Gastrocnemius medialis (tissue), 4 donors: ENCODE measurements around the gene PRKN. TPM values are rescaled to one million over a fixed set of nuclear protein-coding genes. Genes with fewer than 3 reads are reported as not detected.

Experiments used
- ATAC-seq, 2 donors: fragments of 150-250 bp; one replicate each; pipeline ENCODE4 v1.9.1; 2016
- DNase-seq, 2 donors: peaks; one replicate each; pipeline ENCODE4 v3.0.0-alpha.2; 2019
- H3K27ac ChIP-seq, 4 donors: fragments of 200-600 bp; sonication (generic); 1 replicate in 1 of 4; 2 replicates in 3 of 4; pipeline ENCODE4 v1.5.1; 2016 to 2018; ENCODE audit warnings: mild to moderate bottlenecking in 2 of 4, moderate library complexity in 1 of 4
- H3K27me3 ChIP-seq, 3 donors: fragments of 200-600 bp; sonication (generic) in 2 of 3; 1 replicate in 1 of 3; 2 replicates in 2 of 3; pipeline versions ENCODE4 v1.5.1 to v1.6.0; 2016 to 2019; ENCODE audit warnings: mild to moderate bottlenecking in 1 of 3, moderate library complexity in 1 of 3
- H3K36me3 ChIP-seq, 2 donors: fragments of 200-600 bp; sonication (generic) in 1 of 2; one replicate each; pipeline ENCODE4 v1.5.1; 2017 to 2018
- H3K4me1 ChIP-seq, 2 donors: fragments of 200-600 bp; sonication (generic) in 1 of 2; one replicate each; pipeline ENCODE4 v1.5.1; 2016 to 2017; ENCODE audit warnings: mild to moderate bottlenecking in 2 of 2
- H3K4me3 ChIP-seq, 4 donors: fragments of 200-600 bp; sonication (generic) in 3 of 4; 1 replicate in 1 of 4; 2 replicates in 3 of 4; pipeline ENCODE4 v1.5.1; 2016 to 2019; ENCODE audit warnings: mild to moderate bottlenecking in 2 of 4
- H3K9me3 ChIP-seq, 3 donors: fragments of 200-600 bp; sonication (generic) in 2 of 3; 1 replicate in 1 of 3; 2 replicates in 2 of 3; pipeline ENCODE4 v1.5.1; 2016 to 2019
- POLR2A ChIP-seq, 2 donors: fragments of 450-650 bp; IDR thresholded peaks; one replicate each; pipeline ENCODE4 v1.6.1; 2017; ENCODE audit warnings: antibody characterized with exemption in 2 of 2, mild to moderate bottlenecking in 2 of 2, moderate library complexity in 2 of 2
- in situ Hi-C, 4 donors: fragments of 200-750 bp; cut with MboI; loops; one replicate each; pipeline versions ENCODE4 v1.15.0 to v1.8.0; 2017; ENCODE audit warnings: low sequenced_read_pairs in 4 of 4
- intact Hi-C: fragments of 100-400 bp; cut with DNase I; formaldehyde crosslinking; loops from one replicate; pipeline ENCODE4 v1.15.1; 2023; ENCODE audit warnings: low total_unique reads
- total RNA-seq, 4 donors: library from RNA; depleted of rRNA; stranded (reverse); fragments of >200 nt; gene quantifications; one replicate each; pipeline versions ENCODE4 v1.1.0 to v1.2.3, GENCODE V29; 2016
- TF ChIP-seq, protein P1 (sequence below), 5 experiments: fragments of 450-650 bp in 3 of 5; fragments of 200-600 bp in 2 of 5; sonication (generic) in 2 of 5; IDR thresholded peaks in 4 of 5; conservative IDR thresholded peaks in 1 of 5; 1 replicate in 4 of 5; 2 replicates in 1 of 5; pipeline ENCODE4 v1.5.1; 2016 to 2019; ENCODE audit warnings: antibody characterized with exemption in 5 of 5, mild to moderate bottlenecking in 3 of 5, moderate library complexity in 3 of 5

The PRKN gene
- total RNA-seq, 4 donors from 2014 or later, result 8.4 to 21.6 (median 13.7) TPM

DNA sequence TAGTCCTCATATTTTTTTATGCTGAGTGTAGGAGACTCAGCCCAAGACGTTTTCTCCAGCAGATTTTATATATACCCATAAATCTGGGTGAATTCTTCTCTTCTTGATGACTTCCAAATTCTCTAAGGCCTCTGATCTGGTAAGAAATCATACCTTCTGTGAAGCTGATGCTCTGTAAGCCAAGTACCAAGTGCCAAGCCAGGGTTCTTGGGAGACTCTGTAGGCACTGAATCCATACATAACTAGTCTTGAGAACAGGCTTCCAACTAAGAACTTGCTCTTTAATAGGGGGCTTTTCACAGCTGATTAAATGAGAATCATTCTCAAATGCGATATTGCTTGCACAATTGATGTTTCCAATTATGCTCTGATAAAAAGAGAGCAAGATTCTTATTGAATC, 87.6 kb downstream of the PRKN start:
- Histone ChIP-seq H3K27ac (peak overlapping the region in 1 of 4 donors; percentile 28), H3K36me3 (no peaks in the 10 kb centered on the region), H3K4me3 (no peak overlapping the region), H3K9me3 (no peaks in the 10 kb centered on the region), H3K27me3 (no peaks in the 10 kb centered on the region), H3K4me1 (peaks cover 25 to 30% of the 10 kb centered on the region in 2 donors)
- DNase-seq (no peak), ATAC-seq (no peak)
- TF ChIP-seq, protein P1, sequence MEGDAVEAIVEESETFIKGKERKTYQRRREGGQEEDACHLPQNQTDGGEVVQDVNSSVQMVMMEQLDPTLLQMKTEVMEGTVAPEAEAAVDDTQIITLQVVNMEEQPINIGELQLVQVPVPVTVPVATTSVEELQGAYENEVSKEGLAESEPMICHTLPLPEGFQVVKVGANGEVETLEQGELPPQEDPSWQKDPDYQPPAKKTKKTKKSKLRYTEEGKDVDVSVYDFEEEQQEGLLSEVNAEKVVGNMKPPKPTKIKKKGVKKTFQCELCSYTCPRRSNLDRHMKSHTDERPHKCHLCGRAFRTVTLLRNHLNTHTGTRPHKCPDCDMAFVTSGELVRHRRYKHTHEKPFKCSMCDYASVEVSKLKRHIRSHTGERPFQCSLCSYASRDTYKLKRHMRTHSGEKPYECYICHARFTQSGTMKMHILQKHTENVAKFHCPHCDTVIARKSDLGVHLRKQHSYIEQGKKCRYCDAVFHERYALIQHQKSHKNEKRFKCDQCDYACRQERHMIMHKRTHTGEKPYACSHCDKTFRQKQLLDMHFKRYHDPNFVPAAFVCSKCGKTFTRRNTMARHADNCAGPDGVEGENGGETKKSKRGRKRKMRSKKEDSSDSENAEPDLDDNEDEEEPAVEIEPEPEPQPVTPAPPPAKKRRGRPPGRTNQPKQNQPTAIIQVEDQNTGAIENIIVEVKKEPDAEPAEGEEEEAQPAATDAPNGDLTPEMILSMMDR (IDR thresholded peaks at IDR 0.05 in 4 of 5, conservative IDR thresholded peaks at IDR 0.05 in 1 of 5), result no peak
- no peak for TF ChIP-seq POLR2A (IDR thresholded peaks at IDR 0.05)
- in situ Hi-C loops, result no loop called here
- intact Hi-C loops, result no loop called here

DNA sequence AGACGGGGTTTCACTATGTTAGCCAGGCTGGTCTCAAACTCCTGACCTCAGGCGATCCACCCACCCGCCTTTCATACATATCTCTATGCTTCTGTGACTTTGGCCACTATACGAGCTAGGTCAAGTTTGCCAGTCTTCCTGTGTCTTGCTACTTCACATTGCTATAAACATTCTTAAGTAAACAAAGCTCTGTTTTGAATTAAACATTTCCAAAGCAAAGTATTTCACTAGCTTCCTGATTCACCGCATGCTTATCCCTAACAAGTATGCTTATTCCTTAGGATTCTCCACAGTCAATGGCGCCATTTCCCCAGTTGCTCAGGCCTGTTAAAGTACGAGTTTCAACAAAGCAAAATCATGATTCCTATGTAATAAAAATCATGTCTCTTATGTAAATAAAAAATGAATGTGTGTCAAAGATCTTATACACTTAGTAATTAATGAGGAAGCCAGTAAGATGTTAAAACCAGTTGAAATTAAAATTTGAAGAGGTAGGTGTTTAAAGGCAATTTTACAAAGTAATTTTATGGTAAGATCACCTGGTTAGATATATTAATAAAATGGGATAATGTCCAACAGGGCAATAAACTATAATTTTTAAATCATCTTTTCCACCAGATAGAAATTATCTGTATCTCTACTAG, 88.5 kb downstream of the PRKN start:
- Histone ChIP-seq H3K27me3 (no peaks in the 10 kb centered on the region), H3K27ac (no peak overlapping the region), H3K9me3 (no peaks in the 10 kb centered on the region), H3K4me1 (peaks cover 24 to 28% of the 10 kb centered on the region in 2 donors), H3K36me3 (no peaks in the 10 kb centered on the region), H3K4me3 (no peak overlapping the region)
- DNase-seq, result no peak
- in situ Hi-C loops (no loop called here), intact Hi-C loops (no loop called here)
- no peak for ATAC-seq
- no peak for TF ChIP-seq POLR2A (IDR thresholded peaks at IDR 0.05)
- TF ChIP-seq, protein P1 (IDR thresholded peaks at IDR 0.05 in 4 of 5, conservative IDR thresholded peaks at IDR 0.05 in 1 of 5), result no peak

DNA sequence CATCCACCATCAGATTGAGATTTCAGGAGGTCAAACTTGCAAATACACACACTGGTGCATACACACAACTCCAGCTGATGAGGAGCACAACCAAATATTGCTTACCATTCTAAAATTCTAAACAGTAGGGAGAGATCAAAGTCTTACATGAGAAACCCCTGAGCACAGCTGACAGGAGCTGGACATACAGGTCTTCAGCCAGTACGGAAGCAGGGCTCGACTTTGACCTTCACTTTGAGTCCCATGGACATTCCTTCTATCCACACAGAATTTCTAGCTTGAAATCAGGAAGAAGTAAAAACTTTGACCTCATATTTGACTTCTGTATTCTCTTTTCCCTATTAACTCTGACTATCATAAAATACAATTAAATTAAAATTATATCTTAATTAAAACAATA, 90.2 kb downstream of the PRKN start:
- Histone ChIP-seq H3K4me3 (no peak overlapping the region), H3K27ac (no peak overlapping the region), H3K36me3 (no peaks in the 10 kb centered on the region), H3K27me3 (no peaks in the 10 kb centered on the region), H3K9me3 (no peaks in the 10 kb centered on the region), H3K4me1 (peaks cover 17 to 21% of the 10 kb centered on the region in 2 donors)
- TF ChIP-seq, protein P1 (IDR thresholded peaks at IDR 0.05 in 4 of 5, conservative IDR thresholded peaks at IDR 0.05 in 1 of 5), result no peak
- TF ChIP-seq POLR2A (IDR thresholded peaks at IDR 0.05), result no peak
- DNase-seq, result no peak
- no peak for ATAC-seq
- intact Hi-C loops, result no loop called here
- in situ Hi-C loops, result no loop called here

DNA sequence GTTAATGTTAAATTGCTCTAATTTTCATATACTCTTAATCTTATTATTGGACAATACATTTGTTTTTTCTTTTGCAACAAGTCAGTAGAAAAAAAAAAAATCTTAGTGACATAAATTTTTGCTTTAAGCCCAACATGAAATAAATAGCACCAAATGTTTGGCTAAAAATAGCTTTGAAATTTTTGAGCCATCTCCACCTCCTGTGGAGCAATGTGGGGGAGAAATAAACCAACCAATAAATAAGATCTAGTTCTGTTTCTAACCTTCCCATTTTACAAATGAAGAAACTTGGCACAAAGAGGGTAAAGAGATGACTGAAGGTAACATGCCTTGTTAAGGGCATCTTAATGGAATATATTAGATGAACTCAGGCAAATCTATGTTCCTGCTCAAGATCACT, 91.4 kb downstream of the PRKN start:
- peak overlapping the region in 2 of 4 donors; percentile 12 to 44 for H3K27ac ChIP-seq
- peaks cover 15 to 17% of the 10 kb centered on the region in 2 donors for H3K4me1 ChIP-seq
- H3K36me3 ChIP-seq, result no peaks in the 10 kb centered on the region
- ATAC-seq, result no peak
- no peaks in the 10 kb centered on the region for H3K27me3 ChIP-seq
- intact Hi-C loops (no loop called here), in situ Hi-C loops (no loop called here)
- no peak overlapping the region for H3K4me3 ChIP-seq
- no peak for TF ChIP-seq POLR2A (IDR thresholded peaks at IDR 0.05)
- TF ChIP-seq, protein P1 (IDR thresholded peaks at IDR 0.05 in 4 of 5, conservative IDR thresholded peaks at IDR 0.05 in 1 of 5), result no peak
- DNase-seq, result no peak
- H3K9me3 ChIP-seq, result no peaks in the 10 kb centered on the region

DNA sequence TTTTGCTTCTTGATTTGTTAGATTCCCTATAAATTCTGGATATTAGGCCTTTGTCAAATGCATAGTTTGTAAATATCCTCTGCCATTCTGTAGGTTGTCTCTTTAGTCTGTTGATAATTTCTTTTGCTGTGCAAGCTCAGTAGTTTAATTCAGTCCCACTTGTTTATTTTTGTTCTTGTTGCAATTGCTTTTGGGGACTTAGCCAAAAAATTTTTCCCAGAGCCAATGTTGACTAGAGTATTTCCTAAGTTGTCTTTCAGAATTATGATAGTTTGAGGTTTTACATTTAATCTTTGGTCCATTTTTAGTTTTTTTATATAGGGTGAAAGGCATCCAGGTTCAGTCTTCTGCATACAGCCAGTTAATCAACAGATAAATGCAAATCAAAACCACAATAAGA, 96.0 kb downstream of the PRKN start:
- Histone ChIP-seq H3K27me3 (no peaks in the 10 kb centered on the region), H3K4me1 (peaks cover 11 to 14% of the 10 kb centered on the region in 2 donors), H3K4me3 (no peak overlapping the region), H3K27ac (no peak overlapping the region), H3K9me3 (no peaks in the 10 kb centered on the region), H3K36me3 (no peaks in the 10 kb centered on the region)
- intact Hi-C loops, result no loop called here
- no peak for ATAC-seq
- in situ Hi-C loops, result no loop called here
- no peak for DNase-seq
- no peak for TF ChIP-seq POLR2A (IDR thresholded peaks at IDR 0.05)
- TF ChIP-seq, protein P1 (IDR thresholded peaks at IDR 0.05 in 4 of 5, conservative IDR thresholded peaks at IDR 0.05 in 1 of 5), result no peak
